ENCODE results near the gene PTPRM.

GRCh38 chr18:7677001-7677400, 109.9 kb downstream of the PTPRM start:
- TF ChIP-seq POLR2A (IDR thresholded peaks at IDR 0.05; ENCODE audit: low read length) (no peak), CTCF (IDR thresholded peaks at IDR 0.05) (no peak), POLR2AphosphoS2 (conservative IDR thresholded peaks at IDR 0.05; ENCODE audit: low read length) (no peak), RFX5 (IDR thresholded peaks at IDR 0.05) (no peak), SREBF2 (IDR thresholded peaks at IDR 0.05) (no peak), JUNB (IDR thresholded peaks at IDR 0.05) (no peak), CHD4 (IDR thresholded peaks at IDR 0.05; ENCODE audit: borderline replicate concordance) (no peak), BHLHE40 (IDR thresholded peaks at IDR 0.05; ENCODE audit: low read depth, low read length) (no peak), HDAC2 (IDR thresholded peaks at IDR 0.05) (no peak), SMC3 (IDR thresholded peaks at IDR 0.05) (no peak), MYC (IDR thresholded peaks at IDR 0.05; ENCODE audit: borderline replicate concordance, low read length) (no peak), CEBPB (IDR thresholded peaks at IDR 0.05) (no peak)
- TF ChIP-seq, protein P1, sequence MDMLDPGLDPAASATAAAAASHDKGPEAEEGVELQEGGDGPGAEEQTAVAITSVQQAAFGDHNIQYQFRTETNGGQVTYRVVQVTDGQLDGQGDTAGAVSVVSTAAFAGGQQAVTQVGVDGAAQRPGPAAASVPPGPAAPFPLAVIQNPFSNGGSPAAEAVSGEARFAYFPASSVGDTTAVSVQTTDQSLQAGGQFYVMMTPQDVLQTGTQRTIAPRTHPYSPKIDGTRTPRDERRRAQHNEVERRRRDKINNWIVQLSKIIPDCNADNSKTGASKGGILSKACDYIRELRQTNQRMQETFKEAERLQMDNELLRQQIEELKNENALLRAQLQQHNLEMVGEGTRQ (IDR thresholded peaks at IDR 0.05) = no peak
